Colon (tissue), 2 donors: ENCODE measurements around the gene SIGLEC8.
"Not testable (repeated sequence)": the region's sequence is repeated elsewhere in the genome, so short reads cannot be mapped to it uniquely, and the experiment has no call there.

Experiments
- FAIRE-seq: peaks from 2 replicates; lab custom pipeline; 2012; peaks lifted over from hg19 to GRCh38; lab: Jason Lieb, UNC
- donor health status: control.
- donor health status: control.

SIGLEC8 gene

GRCh38 chr19:51447510-51447909 is 10.7 kb downstream of the SIGLEC8 start:
- FAIRE-seq = not testable (repeated sequence)

- no peak for FAIRE-seq
Measured at GRCh38 chr19:51441410-51442390, 16.6 kb downstream of the SIGLEC8 start.

GRCh38 chr19:51440846-51441409 is 17.3 kb downstream of the SIGLEC8 start:
- no peak for FAIRE-seq

- FAIRE-seq = no peak
Measured at GRCh38 chr19:51440052-51440451, 18.2 kb downstream of the SIGLEC8 start.

- no peak for FAIRE-seq
Measured at GRCh38 chr19:51439021-51439465, 19.2 kb downstream of the SIGLEC8 start.

- no peak for FAIRE-seq
Measured at GRCh38 chr19:51434456-51434855, 23.8 kb downstream of the SIGLEC8 start.

GRCh38 chr19:51433043-51433442 is 25.2 kb downstream of the SIGLEC8 start:
- FAIRE-seq = no peak

- no peak for FAIRE-seq
Measured at GRCh38 chr19:51431124-51431523, 27.1 kb downstream of the SIGLEC8 start.

GRCh38 chr19:51430221-51430620 is 28.0 kb downstream of the SIGLEC8 start:
- FAIRE-seq = no peak

GRCh38 chr19:51427201-51427600 is 31.1 kb downstream of the SIGLEC8 start:
- no peak for FAIRE-seq

GRCh38 chr19:51422053-51422448 is 36.2 kb downstream of the SIGLEC8 start:
- FAIRE-seq = no peak

GRCh38 chr19:51421229-51422052 is 36.8 kb downstream of the SIGLEC8 start:
- FAIRE-seq = no peak

- not testable (repeated sequence) for FAIRE-seq
Measured at GRCh38 chr19:51420511-51420910, 37.7 kb downstream of the SIGLEC8 start.

- no peak for FAIRE-seq
Measured at GRCh38 chr19:51418707-51419106, 39.5 kb downstream of the SIGLEC8 start.

GRCh38 chr19:51417810-51418157 is 40.5 kb downstream of the SIGLEC8 start:
- no peak for FAIRE-seq

GRCh38 chr19:51417107-51417809 is 41.0 kb downstream of the SIGLEC8 start, which contains the start of gene SIGLEC10:
TSS of gene SIGLEC10 (minus strand) at chr19:51417642. CDS start at chr19:51417581, 61 bp downstream.
- no peak for FAIRE-seq

- FAIRE-seq = not testable (repeated sequence)
Measured at GRCh38 chr19:51416422-51416821, 41.8 kb downstream of the SIGLEC8 start.

- no peak for FAIRE-seq
Measured at GRCh38 chr19:51415187-51415586, 43.1 kb downstream of the SIGLEC8 start.

GRCh38 chr19:51410950-51411748 is 47.1 kb downstream of the SIGLEC8 start:
- FAIRE-seq = no peak

- no peak for FAIRE-seq
Measured at GRCh38 chr19:51407511-51408131, 50.6 kb downstream of the SIGLEC8 start.
